SHP77 (cell line): ENCODE data around the gene LRP1B.
A peak's percentile ranks its signal among the peaks of the same experiment; 100 is the strongest.

ENCODE experiments used
- DNase-seq, 2 experiments: peaks; one replicate each; lab custom pipeline; 2025; lab: John Stamatoyannopoulos, UW

Gene LRP1B

GRCh38 chr2:141125432-141125831, 1005.4 kb downstream of the LRP1B start:
- DNase-seq, result no peak

- no peak for DNase-seq
Observed at GRCh38 chr2:141118836-141119235, 1012.0 kb downstream of the LRP1B start.

- no peak for DNase-seq
Observed at GRCh38 chr2:141113301-141113700, 1017.5 kb downstream of the LRP1B start.

- DNase-seq, result no peak
Observed at GRCh38 chr2:141109633-141110032, 1021.2 kb downstream of the LRP1B start.

GRCh38 chr2:141105763-141106162, 1025.1 kb downstream of the LRP1B start:
- no peak for DNase-seq

DNA sequence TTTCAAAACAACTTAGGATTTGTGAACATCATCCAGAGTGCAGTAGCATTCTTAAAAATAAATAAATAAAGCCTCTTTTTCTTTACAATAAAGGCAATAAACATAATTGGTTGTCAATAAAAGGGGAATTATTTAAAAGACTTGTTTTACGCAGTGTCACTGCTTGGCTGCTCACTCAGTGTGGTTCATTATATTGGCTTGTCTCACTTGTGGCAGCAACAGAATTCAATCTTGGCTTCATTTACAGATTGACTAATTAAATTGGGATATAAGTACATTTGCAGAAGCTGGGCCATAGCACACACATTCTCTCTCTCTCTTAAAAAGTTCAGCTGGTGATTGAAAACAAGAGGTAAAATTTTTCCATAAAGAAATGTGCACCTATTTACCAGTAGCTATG, 1027.6 kb downstream of the LRP1B start:
- DNase-seq, result no peak

DNA sequence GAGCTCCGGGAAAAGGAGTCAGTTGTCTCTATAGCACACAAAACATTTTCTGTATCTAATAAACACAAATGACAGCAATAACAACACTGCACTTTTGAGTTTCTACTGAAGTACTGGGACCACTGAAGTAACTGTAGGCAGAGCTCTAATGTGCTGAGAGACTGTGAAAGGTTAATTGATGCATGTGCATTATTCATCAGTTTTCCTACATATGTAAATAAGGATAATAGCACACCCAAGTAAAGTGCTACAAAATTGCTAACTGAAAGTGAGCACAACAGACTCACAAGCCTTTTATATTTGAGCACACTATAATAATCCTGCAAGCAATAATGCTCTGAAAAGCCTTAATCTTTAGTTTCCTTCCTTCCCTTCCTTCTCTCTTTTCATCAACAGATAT, 1051.6 kb downstream of the LRP1B start:
- no peak for DNase-seq

DNA sequence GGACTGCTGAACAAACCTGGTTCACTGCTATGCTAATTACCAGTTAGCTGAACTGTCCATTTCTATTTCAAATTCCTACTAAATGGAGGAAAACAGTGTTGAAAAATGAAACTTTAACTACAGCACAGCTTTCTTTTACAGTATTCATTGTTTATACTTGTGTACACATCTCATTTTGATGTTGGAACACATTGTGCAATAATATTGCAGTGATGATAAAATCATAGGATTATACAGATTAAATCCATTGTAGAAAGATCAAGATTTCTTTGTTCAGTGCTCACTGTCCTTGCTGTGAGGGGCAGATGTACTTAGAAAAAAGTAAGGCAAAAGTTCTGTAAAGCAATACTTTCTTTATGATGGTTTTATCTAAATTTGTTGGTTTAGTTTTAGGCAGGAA, 1055.1 kb downstream of the LRP1B start:
- DNase-seq, result no peak

DNA sequence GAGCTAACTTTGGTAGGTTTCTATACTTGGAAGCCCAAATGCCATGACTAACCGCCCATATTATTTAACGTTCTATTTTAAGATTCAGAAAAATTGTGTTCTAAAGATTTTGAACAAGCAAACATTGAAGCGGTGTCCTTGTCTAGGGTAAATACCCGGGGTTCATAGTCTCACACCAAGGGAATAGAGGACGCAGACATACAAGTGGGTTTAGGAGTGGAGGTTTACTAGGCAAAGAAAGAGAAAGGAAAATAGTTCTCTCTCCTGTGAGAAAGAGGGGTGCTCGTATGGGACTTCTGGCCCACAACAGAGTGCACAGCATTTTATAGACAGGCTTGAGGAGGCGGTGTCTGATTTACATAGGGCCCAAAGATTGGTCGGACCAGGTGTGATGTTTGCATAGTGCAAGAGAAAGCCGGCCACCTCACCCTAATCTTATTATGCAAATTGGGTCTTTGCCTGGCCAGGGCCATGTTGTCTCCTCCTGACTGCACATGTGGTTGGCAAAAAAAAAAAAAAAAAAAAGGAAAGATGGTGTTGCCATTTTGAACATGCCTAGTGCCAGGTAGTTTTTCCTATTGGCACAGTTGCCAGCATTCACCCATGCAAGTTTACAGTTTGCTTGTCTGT, 1062.6 kb downstream of the LRP1B start:
- no peak for DNase-seq

- no peak for DNase-seq
Observed at GRCh38 chr2:141065042-141065441, 1065.8 kb downstream of the LRP1B start.

- DNase-seq, result no peak
Observed at GRCh38 chr2:141063406-141063805, 1067.4 kb downstream of the LRP1B start.

GRCh38 chr2:141062443-141062842, 1068.4 kb downstream of the LRP1B start:
- DNase-seq, result no peak

DNA sequence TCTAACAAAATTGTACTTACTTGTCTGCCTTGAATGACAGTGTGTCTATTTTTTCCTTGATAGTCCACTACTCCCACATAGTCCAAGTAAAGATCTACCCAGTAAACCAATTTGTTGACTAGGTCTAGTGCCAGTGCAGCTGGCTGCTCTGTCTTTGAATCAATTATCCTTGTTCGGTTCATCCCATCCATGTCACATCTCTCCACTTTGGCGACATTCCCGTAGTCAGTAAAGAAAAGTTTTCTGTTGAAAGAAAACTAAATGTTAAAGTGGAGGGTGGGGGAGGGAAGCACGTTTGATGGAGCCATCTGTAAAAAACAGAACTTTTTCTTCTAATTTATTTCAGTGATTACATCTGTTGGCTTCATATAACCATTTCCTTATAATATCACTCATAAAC, 1068.8 kb downstream of the LRP1B start:
- no peak for DNase-seq

DNA sequence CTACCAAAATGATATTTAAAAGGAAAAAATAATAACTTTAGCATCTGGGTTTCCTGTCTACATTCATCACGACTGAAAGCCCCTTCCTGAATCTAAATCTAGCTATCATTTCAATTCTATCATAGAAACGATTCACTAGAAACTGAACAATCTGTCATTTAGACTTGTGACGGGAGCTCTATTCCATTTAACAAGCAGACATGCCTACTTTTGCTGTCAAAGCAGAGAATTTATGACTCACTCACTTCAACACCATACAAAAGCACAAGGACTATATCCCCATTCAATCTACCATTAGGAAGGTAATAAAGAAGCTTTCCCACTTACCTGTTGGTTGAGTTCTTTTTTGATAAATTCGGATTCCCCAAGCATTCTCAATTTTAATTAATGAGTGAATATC, 1072.3 kb downstream of the LRP1B start:
- no peak for DNase-seq

DNA sequence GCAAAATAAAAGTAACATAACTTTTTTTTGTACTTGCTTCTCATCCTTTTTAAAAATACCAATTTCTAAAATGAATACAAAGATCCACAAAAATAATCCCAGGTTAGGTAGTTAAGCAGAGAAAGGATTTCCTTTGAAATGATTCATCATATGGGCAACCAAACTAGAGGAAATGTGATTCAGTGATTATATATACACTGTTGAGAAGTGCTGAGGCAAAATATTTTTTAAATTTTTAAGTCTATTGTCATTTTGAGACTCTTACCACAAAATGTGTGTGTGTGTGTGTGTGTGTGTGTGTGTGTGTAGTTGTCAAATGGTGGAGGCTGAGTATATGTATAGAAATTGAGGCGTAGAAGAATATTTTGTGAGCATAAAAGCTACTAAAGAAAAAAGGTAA, 1075.3 kb downstream of the LRP1B start:
- no peak for DNase-seq

GRCh38 chr2:141048951-141049350, 1081.9 kb downstream of the LRP1B start:
- no peak for DNase-seq

GRCh38 chr2:141041281-141041680, 1089.5 kb downstream of the LRP1B start:
- peak; percentile 1 to 5 for DNase-seq

DNA sequence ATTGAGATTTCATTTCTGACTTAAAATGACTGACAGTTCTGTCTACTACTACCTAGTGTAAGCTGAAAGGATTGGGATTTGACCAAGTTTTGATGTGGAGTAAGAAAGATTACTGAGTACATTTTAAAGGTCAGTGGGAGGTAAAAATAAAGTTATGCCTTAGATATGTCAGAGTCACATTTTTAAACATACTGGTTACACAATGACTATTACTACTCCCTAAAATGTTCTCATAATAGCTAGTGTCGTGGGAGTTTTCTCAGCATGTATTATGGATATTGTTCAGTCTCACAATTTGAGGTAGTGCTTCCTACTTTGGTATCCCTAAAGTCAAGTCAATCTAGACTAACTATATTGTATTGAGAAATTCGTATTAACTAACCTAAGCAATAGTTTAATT, 1092.5 kb downstream of the LRP1B start:
- DNase-seq, result no peak

GRCh38 chr2:141037361-141037760, 1093.5 kb downstream of the LRP1B start:
- DNase-seq, result no peak

DNA sequence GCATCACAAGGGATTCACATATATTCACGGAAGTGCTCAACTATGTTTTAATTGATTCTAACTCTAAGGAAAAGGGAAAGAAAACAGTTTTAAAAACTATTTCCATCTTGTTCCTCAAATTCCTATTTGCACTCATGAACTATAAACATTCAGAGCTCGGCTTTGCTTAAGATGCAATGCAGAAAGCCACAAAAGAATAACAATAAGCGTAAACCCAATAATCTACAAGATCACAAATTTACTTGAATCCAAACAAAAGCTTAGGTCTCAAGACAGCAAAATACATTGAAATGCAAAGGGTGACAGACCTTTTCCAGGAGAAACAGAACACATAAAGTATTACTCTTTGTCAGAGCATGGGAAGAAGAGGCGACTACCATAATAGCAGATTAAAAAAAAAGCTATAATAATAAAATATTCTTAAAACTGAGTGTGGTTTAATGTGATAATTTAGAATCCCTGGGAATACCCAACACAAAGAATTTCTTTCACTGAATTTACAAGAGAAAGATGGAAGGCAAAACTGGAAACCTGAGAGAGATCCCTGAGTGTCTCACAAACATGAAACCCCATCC, 1094.9 kb downstream of the LRP1B start:
- DNase-seq, result no peak

DNA sequence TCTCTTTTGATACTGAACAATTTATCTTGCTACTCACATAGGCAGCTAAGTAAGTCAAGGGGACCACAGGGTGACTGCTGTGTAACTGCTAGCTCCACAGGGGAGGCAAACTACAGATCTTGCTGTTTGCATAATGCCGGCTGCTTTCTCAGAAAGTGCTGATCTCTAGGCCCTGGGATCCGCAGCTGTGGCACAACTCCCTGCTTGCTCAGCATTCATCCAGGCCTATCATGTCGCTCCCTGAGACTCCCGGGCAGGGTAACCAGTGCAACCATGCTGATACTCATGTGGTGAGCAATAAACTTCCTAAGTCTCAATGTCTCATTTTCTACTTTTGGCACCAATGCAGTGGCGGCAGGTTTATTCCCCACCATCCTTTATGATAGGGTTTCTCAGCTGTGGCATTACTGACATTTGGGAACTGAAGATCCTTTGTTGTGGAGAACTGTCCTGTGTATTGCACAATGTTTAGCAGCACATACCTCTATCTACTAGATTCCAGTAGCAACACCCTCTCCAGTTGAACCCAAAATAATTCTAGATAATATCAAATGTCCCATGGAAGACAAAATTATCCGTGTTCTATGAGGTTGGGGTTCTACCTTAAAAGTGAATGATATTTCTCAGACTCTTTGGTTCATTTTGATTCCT, 1101.3 kb downstream of the LRP1B start:
- no peak for DNase-seq

GRCh38 chr2:141027221-141027620, 1103.6 kb downstream of the LRP1B start:
- no peak for DNase-seq

GRCh38 chr2:141021611-141022010, 1109.2 kb downstream of the LRP1B start:
- DNase-seq, result no peak

DNA sequence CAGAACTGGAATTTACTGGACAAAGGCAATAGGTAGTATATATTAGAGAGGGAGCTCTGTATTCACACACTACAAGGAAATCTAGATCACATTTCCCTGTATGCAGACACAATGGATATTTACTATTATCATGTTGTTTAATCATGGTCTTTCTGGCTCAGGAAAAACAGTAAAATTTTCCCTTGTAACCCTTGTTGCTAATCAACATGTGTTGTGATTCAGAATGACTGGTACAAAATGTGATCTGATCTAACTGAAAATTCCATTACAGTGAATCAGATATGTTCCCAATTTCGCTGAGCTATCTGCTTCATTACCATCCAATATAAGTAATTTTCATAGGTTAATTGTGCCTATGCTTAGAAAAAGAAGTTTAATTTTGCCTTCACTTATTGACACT, 1109.7 kb downstream of the LRP1B start:
- DNase-seq, result no peak
